NCI-H2227 (cell line): ENCODE data around the gene RIOK3.

ENCODE experiments used
- DNase-seq: peaks from one replicate; lab custom pipeline; 2025; ENCODE audit not compliant: unreplicated experiment; lab: John Stamatoyannopoulos, UW

Gene RIOK3

DNA sequence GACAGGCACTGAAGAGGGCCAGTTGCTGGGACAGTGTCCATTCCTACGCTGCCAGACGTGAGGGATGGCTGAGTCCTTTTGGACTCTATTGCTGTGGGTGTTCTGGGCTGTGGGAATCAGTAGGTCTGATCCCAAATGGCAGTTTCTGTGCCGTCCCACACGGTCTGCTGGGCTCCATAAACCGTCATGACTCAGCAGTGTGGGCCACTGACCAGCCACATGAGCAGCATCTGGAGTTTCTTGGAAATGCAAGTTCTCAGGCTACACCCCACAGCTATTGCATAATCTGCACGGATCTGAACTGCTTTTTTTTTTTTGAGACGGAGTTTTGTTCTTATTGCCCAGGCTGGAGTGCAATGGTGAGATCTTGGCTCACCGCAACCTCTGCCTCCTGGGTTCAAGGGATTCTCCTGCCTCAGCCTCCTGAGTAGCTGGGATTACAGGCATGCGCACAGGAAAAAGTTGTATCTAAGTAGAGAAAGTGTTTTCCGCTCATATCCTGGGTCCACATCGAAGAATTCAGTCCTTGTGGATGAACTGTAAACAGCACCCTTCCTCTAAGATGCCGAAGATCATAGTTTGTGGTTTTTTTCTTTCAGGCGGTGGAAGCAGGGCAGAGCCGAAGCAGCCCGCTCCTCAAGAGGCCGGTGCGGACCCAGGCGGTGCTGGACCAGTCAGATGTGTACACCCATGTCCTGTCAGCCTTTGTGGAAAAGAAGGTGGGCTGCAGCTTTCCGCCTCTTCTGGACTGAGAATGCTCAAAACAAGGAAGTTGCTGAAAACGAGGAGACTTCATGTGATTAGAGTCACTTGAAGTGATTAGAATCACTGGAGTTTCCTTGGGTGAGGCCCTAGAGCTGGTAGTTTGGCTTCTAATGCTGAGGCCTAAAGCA lies 75.7 kb downstream of the RIOK3 start:
- no peak for DNase-seq

DNA sequence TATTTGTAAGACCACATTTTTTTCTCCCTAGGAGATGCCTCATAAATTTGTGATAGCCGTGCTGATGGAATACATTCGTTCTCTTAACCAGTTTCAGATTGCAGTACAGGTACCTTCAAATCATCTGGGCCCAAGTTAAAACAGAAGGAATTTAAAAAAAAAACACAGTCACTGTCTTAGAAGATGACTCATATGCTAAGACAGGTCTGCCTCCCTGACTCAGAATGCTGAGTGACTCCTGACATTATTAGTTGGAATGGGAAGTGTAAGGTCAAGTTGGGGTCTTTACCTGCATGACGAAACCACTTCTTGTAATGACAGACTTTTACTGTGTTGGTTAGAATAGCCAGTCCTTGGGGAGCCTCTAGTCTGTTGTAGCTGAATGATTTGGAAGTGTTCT lies 76.5 kb downstream of the RIOK3 start:
- DNase-seq = no peak

DNA sequence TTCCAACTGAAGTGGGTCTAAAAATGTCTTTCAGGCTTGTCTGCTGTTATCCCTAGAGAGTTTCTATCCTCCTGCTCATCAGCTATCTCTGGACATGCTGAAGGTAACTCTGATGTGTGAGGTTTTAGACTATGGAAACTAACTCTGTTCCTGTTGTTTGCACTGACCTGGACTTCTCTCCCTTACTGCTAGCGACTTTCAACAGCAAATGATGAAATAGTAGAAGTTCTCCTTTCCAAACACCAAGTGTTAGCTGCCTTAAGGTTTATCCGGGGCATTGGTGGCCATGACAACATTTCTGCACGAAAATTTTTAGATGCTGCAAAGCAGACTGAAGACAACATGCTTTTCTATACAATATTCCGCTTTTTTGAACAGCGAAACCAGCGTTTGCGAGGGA lies 77.1 kb downstream of the RIOK3 start:
- no peak for DNase-seq

DNA sequence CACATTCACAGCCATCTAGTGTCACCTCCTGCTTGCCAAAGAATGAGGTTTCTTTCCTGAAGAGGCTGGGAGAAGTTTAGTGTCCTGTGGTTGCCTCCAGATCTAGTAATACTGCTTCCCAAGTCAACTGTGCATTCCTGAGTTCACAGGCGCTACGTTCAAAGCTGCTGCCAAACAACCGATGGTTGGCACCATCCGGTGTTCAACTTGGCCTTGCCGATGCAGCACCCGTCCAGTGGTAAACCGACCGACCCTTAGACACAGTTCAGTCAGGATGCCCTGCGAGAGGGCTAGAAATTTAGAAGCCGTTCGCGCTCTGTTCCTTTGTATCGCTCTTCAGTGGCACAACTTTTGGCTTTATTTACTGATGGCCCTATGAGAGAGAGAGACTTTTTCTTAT lies 78.8 kb downstream of the RIOK3 start:
- DNase-seq = no peak
